IMR-90 (cell line): ENCODE measurements around the gene DENND5A. TPM values are rescaled to one million over a fixed set of nuclear protein-coding genes. Genes with fewer than 3 reads are reported as not detected.

Experiments used
- ATAC-seq: fragments of 200-7000 bp; cut with Tn5 transposase; 2 replicates; pipeline ENCODE4 v1.9.1; 2020; ENCODE audit warnings: low read depth, mild to moderate bottlenecking, moderate library complexity
- BruUV-seq: library from RNA; stranded (reverse); fragments of 400-500 nt; replicated peaks from 2 replicates; lab custom pipeline; 2021; lab: Mats Ljungman, UMichigan
- CTCF ChIA-PET: fragments of 300-600 bp; formaldehyde crosslinking; extraction: SDS; loops from one replicate; lab custom pipeline; 2021; ENCODE audit warnings: antibody characterized with exemption; lab: Yijun Ruan, JAX
- POLR2A ChIA-PET: fragments of 300-600 bp; sonication (Branson Sonifier 250); formaldehyde crosslinking; loops from one replicate; lab custom pipeline; 2022; ENCODE audit warnings: antibody characterized with exemption; ENCODE audit not compliant: unreplicated experiment; lab: Charles Lee
- DNase-seq: peaks from one replicate; pipeline ENCODE4 v3.0.0; 2013
- H2AFZ ChIP-seq: replicated peaks from 2 replicates; pipeline ENCODE3; 2013; ENCODE audit warnings: low read length, mild to moderate bottlenecking; ENCODE audit not compliant: poor library complexity
- H2AK5ac ChIP-seq: 2 replicates; pipeline ENCODE4 v1.6.1; 2013; ENCODE audit warnings: low read depth, low read length, inconsistent platforms
- H2AK9ac ChIP-seq: replicated peaks from 2 replicates; pipeline ENCODE3; 2013; ENCODE audit warnings: mild to moderate bottlenecking, low read depth, low read length, moderate library complexity; ENCODE audit not compliant: poor library complexity
- H2BK120ac ChIP-seq: 2 replicates; pipeline ENCODE4 v1.6.1; 2013; ENCODE audit warnings: low read depth, low read length, inconsistent platforms
- H2BK15ac ChIP-seq: 3 replicates; pipeline ENCODE4 v1.6.1; 2013; ENCODE audit warnings: low read depth, low read length, inconsistent platforms
- H2BK20ac ChIP-seq: 2 replicates; pipeline ENCODE4 v1.6.1; 2013; ENCODE audit warnings: low read depth, mild to moderate bottlenecking, inconsistent platforms, low read length, moderate library complexity
- H2BK5ac ChIP-seq: 2 replicates; pipeline ENCODE4 v1.6.1; 2013; ENCODE audit warnings: mild to moderate bottlenecking, low read depth, low read length, inconsistent platforms; ENCODE audit not compliant: poor library complexity, severe bottlenecking
- H3K14ac ChIP-seq: replicated peaks from 2 replicates; pipeline ENCODE4 v1.6.1; 2013; ENCODE audit warnings: low read depth, low read length, inconsistent platforms
- H3K18ac ChIP-seq: 2 replicates; pipeline ENCODE4 v1.6.1; 2013; ENCODE audit warnings: low read depth, low read length, control low read depth
- H3K23ac ChIP-seq: 2 replicates; pipeline ENCODE4 v1.6.1; 2013; ENCODE audit warnings: low read depth, low read length, inconsistent platforms
- H3K27ac ChIP-seq: 2 replicates; pipeline ENCODE4 v1.5.1; 2013; ENCODE audit warnings: mild to moderate bottlenecking, control low read depth, low read length; ENCODE audit not compliant: insufficient read depth
- H3K27me3 ChIP-seq: 2 replicates; pipeline ENCODE4 v1.6.1; 2013; ENCODE audit warnings: low read length; ENCODE audit not compliant: control insufficient read depth, insufficient read depth
- H3K36me3 ChIP-seq: 2 replicates; pipeline ENCODE4 v1.6.1; 2013; ENCODE audit warnings: low read length, mixed read lengths; ENCODE audit not compliant: control insufficient read depth, insufficient read depth
- H3K4ac ChIP-seq: 2 replicates; pipeline ENCODE4 v1.6.1; 2013; ENCODE audit warnings: low read depth, low read length, inconsistent platforms
- H3K4me1 ChIP-seq: 2 replicates; pipeline ENCODE4 v1.6.1; 2013; ENCODE audit warnings: low read length, mixed read lengths; ENCODE audit not compliant: control insufficient read depth, insufficient read depth
- H3K4me2 ChIP-seq: 2 replicates; pipeline ENCODE4 v1.6.1; 2013; ENCODE audit warnings: low read depth, mild to moderate bottlenecking, control low read depth, low read length, moderate library complexity
- H3K4me3 ChIP-seq: 2 replicates; pipeline ENCODE4 v1.5.1; 2013; ENCODE audit warnings: low read depth, mild to moderate bottlenecking, control low read depth, low read length, moderate library complexity; ENCODE audit not compliant: insufficient read depth
- H3K56ac ChIP-seq: 2 replicates; pipeline ENCODE4 v1.6.1; 2013; ENCODE audit warnings: low read length, inconsistent platforms; ENCODE audit not compliant: insufficient read depth; ENCODE audit errors: extremely low read depth
- H3K79me1 ChIP-seq, 2 experiments: 2 replicates each; pipeline ENCODE4 v1.6.1; 2013; ENCODE audit warnings: low read length in 2 of 2, inconsistent platforms in 1 of 2, low read depth in 1 of 2
- H3K9ac ChIP-seq: 2 replicates; pipeline ENCODE4 v1.6.1; 2013; ENCODE audit warnings: low read depth, low read length, control low read depth
- H3K9me1 ChIP-seq: 2 replicates; pipeline ENCODE4 v1.6.1; 2013; ENCODE audit warnings: low read length, inconsistent platforms; ENCODE audit not compliant: insufficient read depth
- H3K9me3 ChIP-seq: 2 replicates; pipeline ENCODE4 v1.6.1; 2013; ENCODE audit warnings: low read length; ENCODE audit not compliant: control insufficient read depth, insufficient read depth
- H4K20me1 ChIP-seq: 2 replicates; pipeline ENCODE4 v1.6.1; 2013; ENCODE audit warnings: low read length, inconsistent platforms; ENCODE audit not compliant: insufficient read depth
- H4K5ac ChIP-seq: 2 replicates; pipeline ENCODE4 v1.6.1; 2013; ENCODE audit warnings: mild to moderate bottlenecking, low read depth, low read length, control low read depth
- H4K8ac ChIP-seq, 2 experiments: 2 replicates each; pipeline ENCODE4 v1.6.1; 2013; ENCODE audit warnings: low read depth in 2 of 2, low read length in 2 of 2, control low read depth in 1 of 2, inconsistent platforms in 1 of 2
- H4K91ac ChIP-seq: 2 replicates; pipeline ENCODE4 v1.6.1; 2013; ENCODE audit warnings: low read depth, low read length, inconsistent platforms; ENCODE audit not compliant: insufficient read depth
- CEBPB ChIP-seq: IDR thresholded peaks from 2 replicates; pipeline ENCODE4 v1.6.1; 2012; ENCODE audit warnings: low read depth, low read length, improper control_type of control experiment
- NFE2L2 ChIP-seq: fragments of 150-350 bp; IDR thresholded peaks from 2 replicates; pipeline ENCODE4 v1.6.1; 2016; ENCODE audit warnings: low read depth, mild to moderate bottlenecking, low read length
- RAD21 ChIP-seq: IDR thresholded peaks from 2 replicates; pipeline ENCODE4 v1.6.1; 2012; ENCODE audit warnings: low read length, improper control_type of control experiment
- RCOR1 ChIP-seq: IDR thresholded peaks from 2 replicates; pipeline ENCODE4 v1.6.1; 2012; ENCODE audit warnings: mild to moderate bottlenecking, low read length, improper control_type of control experiment; ENCODE audit not compliant: insufficient replicate concordance
- RFX5 ChIP-seq: IDR thresholded peaks from 2 replicates; pipeline ENCODE4 v1.8.0; 2012; ENCODE audit warnings: low read depth, mild to moderate bottlenecking, low read length, moderate library complexity
- SMC3 ChIP-seq: fragments of 150-350 bp; IDR thresholded peaks from 2 replicates; pipeline ENCODE4 v1.6.1; 2016; ENCODE audit warnings: low read depth, mild to moderate bottlenecking, antibody characterized with exemption, low read length, moderate library complexity
- WGBS, 2 experiments: methylation state at CpG; one replicate each; pipeline versions ENCODE4 v1.1.5 to v1.1.7; 2013; ENCODE audit warnings: missing lambda C conversion rate in 2 of 2; ENCODE audit not compliant: insufficient read length in 1 of 2; ENCODE audit errors: extremely low coverage in 2 of 2; 5-methylcytosine and 5-hydroxymethylcytosine counted together
- dilution Hi-C: fragments of 300-500 bp; cut with HindIII; formaldehyde crosslinking; loops from one replicate; pipeline ENCODE4 v1.14.3; 2018; ENCODE audit warnings: low sequenced_read_pairs; ENCODE audit not compliant: unreplicated experiment
- in situ Hi-C: fragments of 300-500 bp; cut with MboI; formaldehyde crosslinking; loops from 3 replicates; pipeline ENCODE4 v1.14.3; 2019; ENCODE audit warnings: low sequenced_read_pairs, inconsistent platforms, mixed read lengths
- intact Hi-C: fragments of 100-400 bp; cut with micrococcal nuclease; formaldehyde crosslinking; loops from 2 replicates; pipeline ENCODE4 v1.10.0; 2022
- polyA plus RNA-seq, 3 experiments: library from polyadenylated mRNA; depleted of rRNA; stranded (reverse); fragments of >200 nt; gene quantifications; 2 replicates each; pipeline ENCODE4 v1.2.3, GENCODE V29; 2012; ENCODE audit warnings: low replicate concordance in 1 of 3
- total RNA-seq: library from RNA; depleted of rRNA; stranded (reverse); fragments of >200 nt; gene quantifications from 2 replicates; pipeline ENCODE4 v1.2.3, GENCODE V29; 2012
- TF ChIP-seq, protein P1 (sequence below): fragments of 150-350 bp; IDR thresholded peaks from 2 replicates; pipeline ENCODE4 v1.6.1; 2017; ENCODE audit warnings: mild to moderate bottlenecking, antibody characterized with exemption, low read length, low read depth

Gene DENND5A
- total and polyA plus RNA-seq, 2 of the 4 experiments (the other 2 are of a cell fraction): 179 to 192 TPM

DNA sequence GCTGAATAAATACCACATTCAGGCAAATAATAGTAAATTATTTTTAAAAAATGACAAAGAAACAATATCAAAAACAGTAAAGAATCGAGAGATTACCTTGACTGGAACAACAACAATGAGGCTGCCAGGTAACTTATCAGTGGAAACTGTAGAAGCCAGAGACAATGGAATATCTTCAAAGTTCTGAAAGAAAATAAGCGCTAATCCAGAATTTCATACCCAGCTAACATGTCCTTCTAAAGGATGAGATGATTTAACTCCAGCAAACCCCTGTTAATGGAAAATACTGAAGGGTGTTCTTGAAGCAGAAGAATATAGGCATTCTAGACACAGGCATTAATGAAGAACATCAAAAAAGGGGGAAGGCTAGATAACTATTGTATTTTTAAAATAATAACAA, 153.1 kb downstream of the DENND5A start:
- Histone ChIP-seq H2AFZ (no peak overlapping the region), H3K9ac (no peak overlapping the region), H2BK5ac (no peak overlapping the region), H4K91ac (no peak overlapping the region), H3K56ac (no peak overlapping the region), H2BK120ac (no peak overlapping the region), H2AK9ac (no peak overlapping the region), H4K20me1 (no peaks in the 10 kb centered on the region), H3K4ac (no peak overlapping the region), H2AK5ac (no peak overlapping the region), H3K9me1 (peaks cover 2% of the 10 kb centered on the region; the same call in 1 of the 2 replicates), H3K4me1 (peaks cover 3% of the 10 kb centered on the region), H4K8ac (no peak overlapping the region), H3K23ac (no peak overlapping the region), H3K4me3 (no peak overlapping the region), H3K27ac (no peak overlapping the region), H3K36me3 (no peaks in the 10 kb centered on the region; the same call in 1 of the 2 replicates), H3K4me2 (no peak overlapping the region), H3K27me3 (no peaks in the 10 kb centered on the region), H4K5ac (no peak overlapping the region), H2BK15ac (no peak overlapping the region), H3K79me1 (no peaks in the 10 kb centered on the region), H3K14ac (no peak overlapping the region), H2BK20ac (no peak overlapping the region), H3K18ac (no peak overlapping the region), H3K9me3 (peaks cover 2% of the 10 kb centered on the region)
- POLR2A ChIA-PET: no interaction called here
- in situ Hi-C loops (loop anchor here (25.0 kb wide), 1 partner anchor 875 kb away; no protein-coding TSS in a partner anchor), dilution Hi-C loops (no loop called here), intact Hi-C loops (no loop called here)
- WGBS, 2 experiments: no CpG with 5 or more reads among the region's 2 CpGs
- ATAC-seq (no peak), DNase-seq (no peak)
- no TSS peak for BruUV-seq
- CTCF ChIA-PET: no interaction called here
- TF ChIP-seq RFX5 (no peak), RAD21 (no peak), SMC3 (no peak), CEBPB (no peak), NFE2L2 (no peak), RCOR1 (no peak)
- TF ChIP-seq, protein P1, sequence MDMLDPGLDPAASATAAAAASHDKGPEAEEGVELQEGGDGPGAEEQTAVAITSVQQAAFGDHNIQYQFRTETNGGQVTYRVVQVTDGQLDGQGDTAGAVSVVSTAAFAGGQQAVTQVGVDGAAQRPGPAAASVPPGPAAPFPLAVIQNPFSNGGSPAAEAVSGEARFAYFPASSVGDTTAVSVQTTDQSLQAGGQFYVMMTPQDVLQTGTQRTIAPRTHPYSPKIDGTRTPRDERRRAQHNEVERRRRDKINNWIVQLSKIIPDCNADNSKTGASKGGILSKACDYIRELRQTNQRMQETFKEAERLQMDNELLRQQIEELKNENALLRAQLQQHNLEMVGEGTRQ: no peak
